ENCODE data around the gene GP1BA. TPM values are rescaled to one million over a fixed set of nuclear protein-coding genes. Genes with fewer than 3 reads are reported as not detected.

Gene GP1BA
- total RNA-seq, 1 experiment from 2014 or later = not detected

DNA sequence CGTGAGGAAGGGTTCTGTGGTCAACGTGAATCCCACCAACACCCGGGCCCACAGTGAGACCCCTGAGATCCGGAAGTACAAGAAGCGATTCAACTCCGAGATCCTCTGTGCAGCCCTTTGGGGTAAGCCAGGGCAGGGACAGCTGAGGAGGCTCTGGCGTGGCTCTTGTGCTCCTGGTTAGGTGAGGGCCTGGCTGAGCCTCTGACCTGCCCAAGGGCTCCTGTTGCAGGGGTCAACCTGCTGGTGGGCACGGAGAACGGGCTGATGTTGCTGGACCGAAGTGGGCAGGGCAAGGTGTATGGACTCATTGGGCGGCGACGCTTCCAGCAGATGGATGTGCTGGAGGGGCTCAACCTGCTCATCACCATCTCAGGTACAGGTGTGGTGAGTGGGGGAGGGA is 37.0 kb upstream of the GP1BA start:
- BruUV-seq (replicated peaks) = no TSS peak
- intact Hi-C loops (cut with micrococcal nuclease; ENCODE audit: unreplicated experiment) = no loop called here
- CTCF ChIA-PET = no interaction called here
- Mint-ChIP-seq H3K4me1 (ENCODE audit: low read depth, unreplicated experiment) (no peaks in the 10 kb centered on the region), H3K9me3 (ENCODE audit: low read depth, unreplicated experiment) (no peaks in the 10 kb centered on the region), H3K36me3 (ENCODE audit: insufficient read depth, unreplicated experiment) (peaks cover 35% of the 10 kb centered on the region), H3K27me3 (ENCODE audit: unreplicated experiment) (no peaks in the 10 kb centered on the region), H3K27ac (ENCODE audit: unreplicated experiment) (no peak overlapping the region), H3K4me3 (ENCODE audit: low read depth, unreplicated experiment) (no peak overlapping the region)
- no peak for DNase-seq
- TF ChIP-seq CTCF (IDR thresholded peaks at IDR 0.05; ENCODE audit: unreplicated experiment) = no peak

- CTCF ChIA-PET = no interaction called here
- no peak for DNase-seq
- TF ChIP-seq CTCF (IDR thresholded peaks at IDR 0.05; ENCODE audit: unreplicated experiment) = no peak
- intact Hi-C loops (cut with micrococcal nuclease; ENCODE audit: unreplicated experiment) = no loop called here
- Mint-ChIP-seq H3K27me3 (ENCODE audit: unreplicated experiment) (no peaks in the 10 kb centered on the region), H3K4me3 (ENCODE audit: low read depth, unreplicated experiment) (no peak overlapping the region), H3K36me3 (ENCODE audit: insufficient read depth, unreplicated experiment) (peaks cover 40% of the 10 kb centered on the region), H3K9me3 (ENCODE audit: low read depth, unreplicated experiment) (no peaks in the 10 kb centered on the region), H3K4me1 (ENCODE audit: low read depth, unreplicated experiment) (no peaks in the 10 kb centered on the region), H3K27ac (ENCODE audit: unreplicated experiment) (no peak overlapping the region)
- TSS peak; percentile 49 for BruUV-seq (replicated peaks)
Observed at GRCh38 chr17:4895657-4896331, 36.3 kb upstream of the GP1BA start.

DNA sequence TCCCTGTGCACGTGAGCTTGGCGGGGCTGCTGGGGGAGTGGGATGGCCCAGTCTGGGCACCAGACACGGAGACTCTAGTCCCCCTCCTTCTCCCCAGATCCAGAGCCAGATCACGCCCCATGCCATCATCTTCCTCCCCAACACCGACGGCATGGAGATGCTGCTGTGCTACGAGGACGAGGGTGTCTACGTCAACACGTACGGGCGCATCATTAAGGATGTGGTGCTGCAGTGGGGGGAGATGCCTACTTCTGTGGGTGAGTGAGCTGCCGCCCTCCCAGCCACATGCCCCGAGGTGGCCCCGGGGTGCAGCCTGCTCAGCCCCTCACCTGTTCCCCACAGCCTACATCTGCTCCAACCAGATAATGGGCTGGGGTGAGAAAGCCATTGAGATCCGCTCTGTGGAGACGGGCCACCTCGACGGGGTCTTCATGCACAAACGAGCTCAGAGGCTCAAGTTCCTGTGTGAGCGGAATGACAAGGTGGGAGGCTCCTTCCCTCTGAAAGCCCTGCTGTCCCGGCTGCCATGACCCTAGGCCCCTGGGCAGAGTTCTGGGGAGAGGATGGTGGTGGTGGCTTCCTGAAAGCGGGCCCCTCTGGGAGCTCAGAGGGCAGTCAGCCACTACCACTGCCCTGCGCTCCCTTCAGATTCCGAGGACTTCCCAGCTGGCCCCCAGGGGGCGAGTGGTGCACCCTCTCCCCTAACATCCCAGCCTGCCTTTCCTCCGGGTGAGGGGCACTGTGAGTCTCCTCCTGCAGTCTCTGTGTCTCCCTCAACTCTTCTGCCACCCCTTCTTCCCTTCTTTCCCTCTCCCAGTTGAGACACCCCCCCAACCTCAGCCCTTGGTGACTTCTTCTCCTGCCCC is 35.5 kb upstream of the GP1BA start:
- H3K4me1 Mint-ChIP-seq (ENCODE audit: low read depth, unreplicated experiment) = no peaks in the 10 kb centered on the region
- no peak for DNase-seq
- H3K36me3 Mint-ChIP-seq (ENCODE audit: insufficient read depth, unreplicated experiment) = peaks cover 40% of the 10 kb centered on the region
- no peaks in the 10 kb centered on the region for H3K9me3 Mint-ChIP-seq (ENCODE audit: low read depth, unreplicated experiment)
- H3K4me3 Mint-ChIP-seq (ENCODE audit: low read depth, unreplicated experiment) = no peak overlapping the region
- BruUV-seq (replicated peaks) = no TSS peak
- no peaks in the 10 kb centered on the region for H3K27me3 Mint-ChIP-seq (ENCODE audit: unreplicated experiment)
- intact Hi-C loops (cut with micrococcal nuclease; ENCODE audit: unreplicated experiment) = no loop called here
- no peak for TF ChIP-seq CTCF (IDR thresholded peaks at IDR 0.05; ENCODE audit: unreplicated experiment)
- CTCF ChIA-PET = no interaction called here
- no peak overlapping the region for H3K27ac Mint-ChIP-seq (ENCODE audit: unreplicated experiment)

DNA sequence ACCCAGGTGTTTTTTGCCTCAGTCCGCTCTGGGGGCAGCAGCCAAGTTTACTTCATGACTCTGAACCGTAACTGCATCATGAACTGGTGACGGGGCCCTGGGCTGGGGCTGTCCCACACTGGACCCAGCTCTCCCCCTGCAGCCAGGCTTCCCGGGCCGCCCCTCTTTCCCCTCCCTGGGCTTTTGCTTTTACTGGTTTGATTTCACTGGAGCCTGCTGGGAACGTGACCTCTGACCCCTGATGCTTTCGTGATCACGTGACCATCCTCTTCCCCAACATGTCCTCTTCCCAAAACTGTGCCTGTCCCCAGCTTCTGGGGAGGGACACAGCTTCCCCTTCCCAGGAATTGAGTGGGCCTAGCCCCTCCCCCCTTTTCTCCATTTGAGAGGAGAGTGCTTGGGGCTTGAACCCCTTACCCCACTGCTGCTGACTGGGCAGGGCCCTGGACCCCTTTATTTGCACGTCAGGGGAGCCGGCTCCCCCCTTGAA is 34.8 kb upstream of the GP1BA start:
- TF ChIP-seq CTCF (IDR thresholded peaks at IDR 0.05; ENCODE audit: unreplicated experiment) = no peak
- Mint-ChIP-seq H3K36me3 (ENCODE audit: insufficient read depth, unreplicated experiment) (peaks cover 35% of the 10 kb centered on the region), H3K27me3 (ENCODE audit: unreplicated experiment) (no peaks in the 10 kb centered on the region), H3K27ac (ENCODE audit: unreplicated experiment) (no peak overlapping the region), H3K9me3 (ENCODE audit: low read depth, unreplicated experiment) (no peaks in the 10 kb centered on the region), H3K4me1 (ENCODE audit: low read depth, unreplicated experiment) (no peaks in the 10 kb centered on the region), H3K4me3 (ENCODE audit: low read depth, unreplicated experiment) (no peak overlapping the region)
- no TSS peak for BruUV-seq (replicated peaks)
- no peak for DNase-seq
- CTCF ChIA-PET = no interaction called here
- intact Hi-C loops (cut with micrococcal nuclease; ENCODE audit: unreplicated experiment) = no loop called here
